ENCODE data around the gene CD163L1. TPM values are rescaled to one million over a fixed set of nuclear protein-coding genes. Genes with fewer than 3 reads are reported as not detected.

CD163L1 gene
- total RNA-seq, 1 experiment from 2014 or later, result 27.0 TPM

DNA sequence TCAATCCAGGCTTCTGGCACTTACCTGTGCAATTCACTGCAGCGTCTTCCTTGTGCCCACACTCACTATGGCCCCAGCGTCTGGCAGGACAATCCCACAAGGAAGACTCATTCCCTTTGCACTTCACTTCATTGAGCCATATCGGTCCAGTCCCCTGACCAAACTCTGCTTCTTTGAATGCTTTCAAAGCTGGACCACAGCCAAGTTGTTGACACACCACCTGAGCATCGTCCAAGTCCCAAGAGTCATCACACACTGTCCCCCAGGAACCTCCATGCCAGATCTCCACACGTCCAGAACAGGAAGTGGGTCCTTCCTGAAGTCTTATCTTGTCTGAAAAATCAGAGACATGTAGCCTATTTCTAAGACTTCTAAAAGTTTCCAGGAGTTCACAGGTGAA is 39.4 kb upstream of the CD163L1 start:
- no peak overlapping the region for H3K9ac ChIP-seq (ENCODE audit: low read length)
- ChIA-PET CTCF (no interaction called here), POLR2A (no interaction called here), RAD21 (ENCODE audit: low non-redundant PET in 1 of 2, low total read pairs in 2 of 2, uncharacterized antibody in 2 of 2, unreplicated experiment in 2 of 2) (no interaction called here)
- no peaks in the 10 kb centered on the region for H3K9me3 ChIP-seq (ENCODE audit: control insufficient read depth in 1 of 2, insufficient read depth in 1 of 2, low read depth in 1 of 2, low read length in 2 of 2)
- H3K36me3 ChIP-seq (ENCODE audit: control insufficient read depth in 1 of 2, insufficient read depth in 2 of 2, low read length in 2 of 2), result no peaks in the 10 kb centered on the region
- no TSS peak for BruUV-seq (replicated peaks)
- no peak for ATAC-seq
- H4K20me1 ChIP-seq (ENCODE audit: insufficient read depth), result no peaks in the 10 kb centered on the region
- no peak for DNase-seq (ENCODE audit: low read depth, low spot score)
- no peaks in the 10 kb centered on the region for H3K79me2 ChIP-seq (ENCODE audit: insufficient read depth, low read length)
- H2AFZ ChIP-seq (ENCODE audit: low read depth, low read length, poor library complexity, severe bottlenecking), result no peak overlapping the region
- no peaks in the 10 kb centered on the region for H3K9me2 ChIP-seq (ENCODE audit: insufficient read depth)
- intact Hi-C loops (cut with micrococcal nuclease), result no loop called here
- H3K4me3 ChIP-seq (replicated peaks in 1 of 2; ENCODE audit: low read depth in 1 of 2, low read length in 2 of 2), result no peak overlapping the region
- H3K27ac ChIP-seq (ENCODE audit: low read depth, low read length), result no peak overlapping the region
- no peak overlapping the region for H3K4me2 ChIP-seq (ENCODE audit: low read length)
- TF ChIP-seq EGR1 (IDR thresholded peaks at IDR 0.05; ENCODE audit: low read depth) (no peak), SP1 (IDR thresholded peaks at IDR 0.05; ENCODE audit: low read depth) (no peak), YY1 (IDR thresholded peaks at IDR 0.05; ENCODE audit: extremely low read depth, insufficient replicate concordance, low read depth, low read length) (no peak), JUND (IDR thresholded peaks at IDR 0.05) (no peak), TCF7L2 (IDR thresholded peaks at IDR 0.05; ENCODE audit: borderline replicate concordance, extremely low read depth, insufficient read depth, insufficient read length) (no peak), CBX3 (IDR thresholded peaks at IDR 0.05; ENCODE audit: low read depth) (no peak), RAD21 (IDR thresholded peaks at IDR 0.05; ENCODE audit: low read depth) (no peak), EZH2phosphoT487 (IDR thresholded peaks at IDR 0.05; ENCODE audit: borderline replicate concordance) (no peak), FOSL1 (IDR thresholded peaks at IDR 0.05; ENCODE audit: low read depth) (no peak), SRF (IDR thresholded peaks at IDR 0.05; ENCODE audit: low read depth) (no peak), ZFX (IDR thresholded peaks at IDR 0.05) (no peak), SIN3A (IDR thresholded peaks at IDR 0.05; ENCODE audit: low read depth) (no peak), ELF1 (IDR thresholded peaks at IDR 0.05; ENCODE audit: borderline replicate concordance, low read depth) (no peak), POLR2A (IDR thresholded peaks at IDR 0.05; ENCODE audit: borderline replicate concordance, extremely low read depth, insufficient read depth, insufficient read length) (no peak)
- TF ChIP-seq, protein P1, sequence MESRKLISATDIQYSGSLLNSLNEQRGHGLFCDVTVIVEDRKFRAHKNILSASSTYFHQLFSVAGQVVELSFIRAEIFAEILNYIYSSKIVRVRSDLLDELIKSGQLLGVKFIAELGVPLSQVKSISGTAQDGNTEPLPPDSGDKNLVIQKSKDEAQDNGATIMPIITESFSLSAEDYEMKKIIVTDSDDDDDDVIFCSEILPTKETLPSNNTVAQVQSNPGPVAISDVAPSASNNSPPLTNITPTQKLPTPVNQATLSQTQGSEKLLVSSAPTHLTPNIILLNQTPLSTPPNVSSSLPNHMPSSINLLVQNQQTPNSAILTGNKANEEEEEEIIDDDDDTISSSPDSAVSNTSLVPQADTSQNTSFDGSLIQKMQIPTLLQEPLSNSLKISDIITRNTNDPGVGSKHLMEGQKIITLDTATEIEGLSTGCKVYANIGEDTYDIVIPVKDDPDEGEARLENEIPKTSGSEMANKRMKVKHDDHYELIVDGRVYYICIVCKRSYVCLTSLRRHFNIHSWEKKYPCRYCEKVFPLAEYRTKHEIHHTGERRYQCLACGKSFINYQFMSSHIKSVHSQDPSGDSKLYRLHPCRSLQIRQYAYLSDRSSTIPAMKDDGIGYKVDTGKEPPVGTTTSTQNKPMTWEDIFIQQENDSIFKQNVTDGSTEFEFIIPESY (IDR thresholded peaks at IDR 0.05; ENCODE audit: extremely low read depth, insufficient replicate concordance, low read length), result no peak
- TF ChIP-seq, protein P2, sequence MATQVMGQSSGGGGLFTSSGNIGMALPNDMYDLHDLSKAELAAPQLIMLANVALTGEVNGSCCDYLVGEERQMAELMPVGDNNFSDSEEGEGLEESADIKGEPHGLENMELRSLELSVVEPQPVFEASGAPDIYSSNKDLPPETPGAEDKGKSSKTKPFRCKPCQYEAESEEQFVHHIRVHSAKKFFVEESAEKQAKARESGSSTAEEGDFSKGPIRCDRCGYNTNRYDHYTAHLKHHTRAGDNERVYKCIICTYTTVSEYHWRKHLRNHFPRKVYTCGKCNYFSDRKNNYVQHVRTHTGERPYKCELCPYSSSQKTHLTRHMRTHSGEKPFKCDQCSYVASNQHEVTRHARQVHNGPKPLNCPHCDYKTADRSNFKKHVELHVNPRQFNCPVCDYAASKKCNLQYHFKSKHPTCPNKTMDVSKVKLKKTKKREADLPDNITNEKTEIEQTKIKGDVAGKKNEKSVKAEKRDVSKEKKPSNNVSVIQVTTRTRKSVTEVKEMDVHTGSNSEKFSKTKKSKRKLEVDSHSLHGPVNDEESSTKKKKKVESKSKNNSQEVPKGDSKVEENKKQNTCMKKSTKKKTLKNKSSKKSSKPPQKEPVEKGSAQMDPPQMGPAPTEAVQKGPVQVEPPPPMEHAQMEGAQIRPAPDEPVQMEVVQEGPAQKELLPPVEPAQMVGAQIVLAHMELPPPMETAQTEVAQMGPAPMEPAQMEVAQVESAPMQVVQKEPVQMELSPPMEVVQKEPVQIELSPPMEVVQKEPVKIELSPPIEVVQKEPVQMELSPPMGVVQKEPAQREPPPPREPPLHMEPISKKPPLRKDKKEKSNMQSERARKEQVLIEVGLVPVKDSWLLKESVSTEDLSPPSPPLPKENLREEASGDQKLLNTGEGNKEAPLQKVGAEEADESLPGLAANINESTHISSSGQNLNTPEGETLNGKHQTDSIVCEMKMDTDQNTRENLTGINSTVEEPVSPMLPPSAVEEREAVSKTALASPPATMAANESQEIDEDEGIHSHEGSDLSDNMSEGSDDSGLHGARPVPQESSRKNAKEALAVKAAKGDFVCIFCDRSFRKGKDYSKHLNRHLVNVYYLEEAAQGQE (IDR thresholded peaks at IDR 0.05; ENCODE audit: low read depth), result no peak
- TF ChIP-seq, protein P3, sequence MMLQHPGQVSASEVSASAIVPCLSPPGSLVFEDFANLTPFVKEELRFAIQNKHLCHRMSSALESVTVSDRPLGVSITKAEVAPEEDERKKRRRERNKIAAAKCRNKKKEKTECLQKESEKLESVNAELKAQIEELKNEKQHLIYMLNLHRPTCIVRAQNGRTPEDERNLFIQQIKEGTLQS (IDR thresholded peaks at IDR 0.05), result no peak
- TF ChIP-seq, protein P4, sequence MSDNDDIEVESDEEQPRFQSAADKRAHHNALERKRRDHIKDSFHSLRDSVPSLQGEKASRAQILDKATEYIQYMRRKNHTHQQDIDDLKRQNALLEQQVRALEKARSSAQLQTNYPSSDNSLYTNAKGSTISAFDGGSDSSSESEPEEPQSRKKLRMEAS (IDR thresholded peaks at IDR 0.05), result no peak
- no peaks in the 10 kb centered on the region for H3K27me3 ChIP-seq (ENCODE audit: insufficient read depth, low read length)
- H3K4me1 ChIP-seq (ENCODE audit: control insufficient read depth in 1 of 2, insufficient read depth in 2 of 2, low read length in 2 of 2), result no peaks in the 10 kb centered on the region

Data from HCT116 (cell line).